ENCODE measurements around the gene ARFGEF3.

DNA sequence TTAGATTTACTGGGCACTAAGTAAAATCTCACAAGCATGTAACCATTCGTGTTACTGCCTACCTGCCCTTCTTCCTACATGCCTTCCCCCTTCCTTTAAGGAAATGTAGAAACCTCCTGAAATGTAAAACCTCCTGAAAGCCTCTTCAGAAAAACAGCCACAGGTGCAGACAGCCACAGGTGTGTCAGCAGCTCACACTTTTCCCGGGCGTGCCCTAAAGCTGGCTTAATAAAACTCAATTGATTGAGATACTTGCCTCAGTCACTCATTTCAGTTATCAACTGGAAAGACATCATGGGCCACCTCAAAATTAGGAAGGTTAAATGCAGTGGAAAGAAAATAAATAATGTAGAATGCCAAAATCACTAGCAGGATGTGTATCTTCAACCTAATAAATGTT is 79.6 kb downstream of the ARFGEF3 start:
- no peak for TF ChIP-seq POLR2A (IDR thresholded peaks at IDR 0.05)
- TF ChIP-seq, protein P1, sequence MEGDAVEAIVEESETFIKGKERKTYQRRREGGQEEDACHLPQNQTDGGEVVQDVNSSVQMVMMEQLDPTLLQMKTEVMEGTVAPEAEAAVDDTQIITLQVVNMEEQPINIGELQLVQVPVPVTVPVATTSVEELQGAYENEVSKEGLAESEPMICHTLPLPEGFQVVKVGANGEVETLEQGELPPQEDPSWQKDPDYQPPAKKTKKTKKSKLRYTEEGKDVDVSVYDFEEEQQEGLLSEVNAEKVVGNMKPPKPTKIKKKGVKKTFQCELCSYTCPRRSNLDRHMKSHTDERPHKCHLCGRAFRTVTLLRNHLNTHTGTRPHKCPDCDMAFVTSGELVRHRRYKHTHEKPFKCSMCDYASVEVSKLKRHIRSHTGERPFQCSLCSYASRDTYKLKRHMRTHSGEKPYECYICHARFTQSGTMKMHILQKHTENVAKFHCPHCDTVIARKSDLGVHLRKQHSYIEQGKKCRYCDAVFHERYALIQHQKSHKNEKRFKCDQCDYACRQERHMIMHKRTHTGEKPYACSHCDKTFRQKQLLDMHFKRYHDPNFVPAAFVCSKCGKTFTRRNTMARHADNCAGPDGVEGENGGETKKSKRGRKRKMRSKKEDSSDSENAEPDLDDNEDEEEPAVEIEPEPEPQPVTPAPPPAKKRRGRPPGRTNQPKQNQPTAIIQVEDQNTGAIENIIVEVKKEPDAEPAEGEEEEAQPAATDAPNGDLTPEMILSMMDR (IDR thresholded peaks at IDR 0.05) = no peak
